Tibial nerve (tissue), 4 donors: ENCODE results near the gene C1R.

ENCODE experiments used
- CTCF ChIP-seq, 5 experiments: fragments of 200-600 bp in 3 of 5; fragments of 450-650 bp in 2 of 5; sonication (generic) in 3 of 5; IDR thresholded peaks; one replicate each; pipeline ENCODE4 v1.5.1; 2016 to 2019; ENCODE audit warnings: antibody characterized with exemption in 5 of 5, mild to moderate bottlenecking in 3 of 5, moderate library complexity in 2 of 5
- EP300 ChIP-seq, 2 donors: sonication (generic); formaldehyde crosslinking; IDR thresholded peaks; one replicate each; pipeline ENCODE4 v1.6.1; 2017; ENCODE audit warnings: antibody characterized with exemption in 2 of 2, mild to moderate bottlenecking in 1 of 2

GRCh38 chr12:7100239-7100638, 8.0 kb upstream of the C1R start:
- TF ChIP-seq EP300 (IDR thresholded peaks at IDR 0.05) (no peak), CTCF (IDR thresholded peaks at IDR 0.05) (no peak)
